Globus pallidus (tissue), 1 donor: ENCODE measurements around the gene MPIG6B.

Source experiments
- DNase-seq: peaks from one replicate; pipeline ENCODE4 v3.0.0-alpha.2; 2015; ENCODE audit warnings: low spot score

MPIG6B gene, protein sequence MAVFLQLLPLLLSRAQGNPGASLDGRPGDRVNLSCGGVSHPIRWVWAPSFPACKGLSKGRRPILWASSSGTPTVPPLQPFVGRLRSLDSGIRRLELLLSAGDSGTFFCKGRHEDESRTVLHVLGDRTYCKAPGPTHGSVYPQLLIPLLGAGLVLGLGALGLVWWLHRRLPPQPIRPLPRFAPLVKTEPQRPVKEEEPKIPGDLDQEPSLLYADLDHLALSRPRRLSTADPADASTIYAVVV

DNA sequence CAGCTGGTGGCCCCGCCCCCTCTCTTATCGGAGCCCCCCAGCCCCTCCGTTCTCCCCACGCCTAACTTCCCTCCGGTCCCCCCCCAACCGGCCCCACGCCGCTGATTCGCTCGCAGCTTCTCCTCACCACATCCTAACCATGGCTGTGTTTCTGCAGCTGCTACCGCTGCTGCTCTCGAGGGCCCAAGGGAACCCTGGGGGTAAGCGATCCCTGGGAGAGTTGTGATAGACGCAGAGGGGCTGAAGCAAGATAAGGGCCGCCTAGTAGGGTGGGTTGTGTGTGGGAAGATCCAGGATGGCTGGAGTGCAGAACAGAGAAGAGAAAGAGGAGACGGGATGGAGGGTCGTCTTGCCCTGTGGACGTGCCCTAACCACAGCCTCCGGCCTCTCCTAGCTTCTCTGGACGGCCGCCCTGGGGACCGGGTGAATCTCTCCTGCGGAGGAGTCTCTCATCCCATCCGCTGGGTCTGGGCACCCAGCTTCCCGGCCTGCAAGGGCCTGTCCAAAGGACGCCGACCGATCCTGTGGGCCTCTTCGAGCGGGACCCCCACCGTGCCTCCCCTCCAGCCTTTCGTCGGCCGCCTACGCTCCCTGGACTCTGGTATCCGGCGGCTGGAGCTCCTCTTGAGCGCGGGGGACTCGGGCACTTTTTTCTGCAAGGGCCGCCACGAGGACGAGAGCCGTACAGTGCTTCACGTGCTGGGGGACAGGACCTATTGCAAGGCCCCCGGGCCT, at the start of gene MPIG6B:
TSS of gene MPIG6B (plus strand) at position 129 of the 735 bp plus-strand sequence. CDS start at position 140, 11 bp downstream.
- DNase-seq: no peak

- DNase-seq: no peak
Observed at GRCh38 chr6:31676322-31676903, 46.8 kb upstream of the MPIG6B start.

DNA sequence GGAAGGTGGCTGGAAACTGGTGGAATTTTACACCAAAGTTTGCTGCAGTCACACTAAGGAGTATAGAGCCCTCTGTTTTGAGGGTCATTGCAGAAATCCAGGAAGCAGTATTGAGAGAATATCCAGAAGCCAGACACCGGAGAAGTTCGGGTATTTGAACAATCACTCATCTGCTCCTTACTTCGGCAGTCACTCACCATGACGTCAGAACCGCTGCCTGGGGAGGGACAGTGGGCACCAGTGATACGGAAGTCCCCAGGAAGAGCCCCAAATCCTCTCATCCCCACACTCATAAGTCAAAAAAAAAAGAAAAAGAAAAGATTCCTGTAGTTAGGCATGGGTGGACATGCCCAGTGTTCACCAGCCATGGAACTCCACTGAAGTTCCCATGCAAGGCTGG, 46.3 kb upstream of the MPIG6B start:
- no peak for DNase-seq

DNA sequence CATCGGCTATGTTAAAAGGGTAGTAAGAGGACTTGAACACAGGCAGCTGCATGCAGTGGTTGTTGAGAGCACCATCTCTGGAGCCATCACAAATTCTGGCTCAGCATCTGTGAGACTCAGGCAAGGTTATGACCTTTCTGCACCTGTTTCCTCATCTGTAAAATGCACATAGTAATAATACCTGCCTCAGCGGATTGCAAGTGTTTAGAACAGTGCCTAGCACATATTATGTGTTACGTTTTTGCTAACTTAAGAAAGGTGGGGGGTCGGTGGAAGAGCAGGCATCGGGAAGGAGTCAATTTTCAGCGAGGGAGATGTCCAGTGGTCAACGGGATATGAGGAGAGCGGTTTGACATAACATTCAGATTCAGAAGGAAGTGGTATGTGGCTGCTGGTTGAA, 45.2 kb upstream of the MPIG6B start:
- no peak for DNase-seq

GRCh38 chr6:31680226-31681134, 42.7 kb upstream of the MPIG6B start, which contains the start of gene LY6G5C:
LY6G5C (minus strand) TSS chr6:31681067; CDS start chr6:31680373, 694 bp downstream.
- peak; percentile 63 for DNase-seq

DNA sequence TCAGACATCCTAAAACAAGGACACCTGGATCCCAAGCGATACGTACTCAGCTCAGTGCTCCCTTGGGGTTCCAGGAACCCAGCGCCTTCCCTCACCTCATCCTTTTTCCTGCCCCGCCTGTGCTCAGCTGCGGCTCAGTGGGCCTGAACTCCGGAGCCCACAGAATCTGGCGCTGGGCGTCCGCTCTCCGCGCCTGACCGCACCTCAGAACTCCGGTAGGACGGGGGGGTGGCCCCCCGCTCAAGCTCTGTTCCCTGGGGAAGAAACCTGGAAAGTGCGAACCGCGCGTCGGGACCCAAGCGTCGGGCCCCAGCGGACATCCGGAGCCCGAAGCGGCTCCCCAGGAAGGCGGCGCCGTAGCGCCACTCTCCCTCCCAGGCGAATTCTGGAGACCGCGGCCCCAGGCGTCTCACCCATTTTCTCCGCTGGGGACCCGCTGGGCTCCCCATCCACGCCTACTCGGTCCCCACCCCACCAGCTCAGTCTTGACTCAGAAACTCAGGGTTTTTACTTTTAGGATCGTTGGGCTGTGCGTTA, 42.0 kb upstream of the MPIG6B start:
- no peak for DNase-seq

DNA sequence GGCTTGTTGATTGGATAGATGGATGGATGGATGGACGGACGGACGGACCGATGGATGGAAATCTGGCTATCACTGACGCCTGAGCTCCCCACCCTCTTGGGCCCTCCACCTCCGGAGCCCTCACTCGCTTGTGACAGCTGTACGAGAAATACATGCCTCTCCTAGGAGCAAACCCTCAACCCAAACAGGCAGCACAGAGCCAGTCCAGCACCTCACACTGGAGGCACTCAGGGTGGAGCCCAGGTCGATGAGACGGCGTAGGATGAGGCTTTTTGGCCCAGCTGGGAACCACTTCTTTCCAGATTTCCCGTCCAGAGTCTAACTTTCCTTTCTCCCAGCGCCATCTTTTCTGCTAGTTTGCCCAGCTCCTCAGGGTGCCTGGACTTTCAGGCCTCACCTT, 39.6 kb upstream of the MPIG6B start:
- no peak for DNase-seq

DNA sequence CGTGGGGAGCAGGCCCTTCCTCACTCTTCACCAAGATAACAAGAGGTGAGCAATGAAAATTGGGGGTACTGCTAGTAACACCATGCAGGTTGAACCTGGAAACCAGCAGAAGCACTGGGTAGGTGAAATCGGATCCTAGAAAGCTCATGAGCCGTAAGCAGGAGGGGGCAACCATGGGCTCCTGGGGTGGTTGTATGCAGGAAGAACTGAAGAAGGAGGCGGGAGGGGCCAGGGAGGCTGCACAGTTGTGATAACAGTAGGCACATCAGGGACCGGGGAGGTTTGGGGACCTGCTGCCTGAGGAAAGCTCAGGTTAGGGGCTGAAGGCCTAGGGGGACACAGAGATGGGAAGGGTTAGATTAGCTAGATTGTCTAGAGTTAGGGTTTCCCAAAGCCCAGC, 36.7 kb upstream of the MPIG6B start:
- no peak for DNase-seq

DNA sequence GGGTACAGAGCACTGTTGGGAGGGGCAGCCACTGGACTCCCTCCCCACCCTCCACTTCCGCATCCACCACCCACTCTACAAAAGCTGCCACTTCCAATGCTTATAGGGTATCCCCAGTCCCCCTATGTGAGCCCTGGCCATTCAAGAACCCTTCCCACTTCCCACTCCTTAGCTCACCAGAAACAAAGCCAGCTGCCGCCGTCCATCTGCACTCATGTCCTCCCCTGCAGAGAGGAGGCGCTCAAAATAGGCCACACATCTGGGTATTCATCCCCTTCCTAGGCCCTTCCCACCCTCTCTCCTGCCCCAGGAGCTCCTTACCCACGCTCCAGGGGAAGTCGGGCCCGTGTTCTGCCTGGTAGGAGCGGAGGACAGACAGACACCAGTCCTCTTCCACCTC, 35.9 kb upstream of the MPIG6B start:
- DNase-seq: no peak

GRCh38 chr6:31687860-31688693, 35.1 kb upstream of the MPIG6B start:
- DNase-seq: no peak

GRCh38 chr6:31689249-31690110, 33.7 kb upstream of the MPIG6B start:
- no peak for DNase-seq

GRCh38 chr6:31690231-31691077, 32.7 kb upstream of the MPIG6B start:
- peak; percentile 19 for DNase-seq

DNA sequence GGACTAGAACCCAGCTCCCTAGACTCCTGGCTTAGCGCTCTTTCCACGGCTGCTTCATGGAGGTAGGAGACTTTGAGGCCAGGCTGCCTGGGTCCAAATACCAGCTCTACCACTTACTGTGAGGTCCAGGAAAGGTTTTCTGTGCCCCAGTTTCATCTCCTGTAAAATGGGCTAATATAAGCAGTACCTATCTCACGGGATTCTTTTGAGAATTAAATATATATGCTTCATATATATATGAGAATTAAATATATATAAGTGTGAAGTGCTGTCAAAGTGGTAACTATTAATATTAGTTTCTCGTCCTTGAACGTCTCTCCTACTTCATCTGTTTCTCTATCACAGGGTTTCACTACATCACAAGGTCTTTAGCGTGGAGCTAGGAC, 32.1 kb upstream of the MPIG6B start:
- no peak for DNase-seq

DNA sequence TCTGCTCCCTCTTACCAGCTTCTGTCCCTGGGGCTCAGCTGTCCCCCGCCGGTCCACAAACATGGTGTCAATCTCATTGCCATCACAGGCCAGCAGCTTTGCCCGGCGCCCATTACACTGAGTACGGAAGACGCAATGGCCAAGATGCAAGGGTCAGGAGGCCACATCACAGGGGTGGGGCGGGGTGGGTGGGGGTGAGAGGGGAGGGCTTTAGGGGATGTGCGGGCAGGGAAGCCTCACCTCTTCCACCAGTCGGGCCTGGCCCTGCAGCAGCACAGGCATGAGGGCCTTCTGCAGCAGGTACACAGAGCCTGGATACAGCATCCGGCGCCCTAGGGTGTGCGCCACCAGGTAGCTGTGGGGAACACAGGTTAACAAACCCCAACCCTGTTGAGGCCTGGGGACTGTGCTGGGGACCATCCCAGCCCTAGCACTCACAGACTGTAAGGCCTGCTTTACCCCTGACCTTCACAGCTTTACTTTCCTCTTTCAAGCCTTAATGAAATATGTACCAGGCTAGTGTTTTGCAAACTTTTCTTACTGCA, 31.5 kb upstream of the MPIG6B start:
- DNase-seq: no peak

GRCh38 chr6:31692353-31692752, 30.8 kb upstream of the MPIG6B start:
- no peak for DNase-seq

DNA sequence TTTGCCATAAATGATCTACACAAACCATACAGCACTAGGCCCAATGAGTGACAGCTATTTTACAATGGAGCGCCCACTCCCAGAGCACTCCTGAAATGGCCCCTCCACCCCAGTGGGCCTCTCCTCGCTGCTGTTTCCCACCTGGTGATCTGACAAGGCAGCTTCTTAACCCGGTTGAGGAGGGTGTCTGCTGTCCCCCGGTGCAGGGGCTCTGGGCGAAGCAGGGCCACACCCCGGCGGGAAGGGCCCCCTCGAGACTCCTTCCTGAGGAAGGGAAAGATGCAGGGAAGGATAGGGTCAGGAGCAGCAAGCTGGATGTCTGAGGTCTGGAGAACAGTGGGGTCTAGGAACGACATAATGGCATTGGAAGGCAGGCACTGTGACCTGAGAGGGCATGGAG, 30.3 kb upstream of the MPIG6B start:
- no peak for DNase-seq

- DNase-seq: no peak
Observed at GRCh38 chr6:31693535-31693934, 29.6 kb upstream of the MPIG6B start.

DNA sequence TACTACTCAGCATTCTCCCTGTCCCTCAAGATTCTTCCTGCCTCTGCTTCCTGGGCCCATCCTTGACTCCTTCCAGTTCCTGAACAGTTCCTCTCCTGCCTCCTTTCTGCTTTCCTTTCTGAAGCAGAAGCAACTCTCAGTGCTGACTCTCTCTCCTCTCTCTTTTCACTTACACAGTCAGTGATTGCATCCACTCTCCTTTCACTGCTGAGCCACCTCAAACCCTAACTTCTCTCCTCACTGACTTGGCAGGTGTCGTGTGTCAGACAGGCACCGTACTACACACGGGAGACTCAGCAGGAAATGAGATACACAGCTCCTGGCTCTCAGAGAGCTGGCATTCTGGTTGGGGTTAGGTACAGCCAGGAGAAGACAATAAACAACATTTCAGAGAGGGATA, 25.6 kb upstream of the MPIG6B start:
- DNase-seq: no peak
